K562 (cell line): ENCODE results near the gene LBX1. TPM values are rescaled to one million over a fixed set of nuclear protein-coding genes. Genes with fewer than 3 reads are reported as not detected.

Experiments used
- CREB5 ChIP-seq: fragments of 250-450 bp; sonication (Bioruptor Pico); IDR thresholded peaks from 2 replicates; pipeline ENCODE4 v1.5.0; 2020; ENCODE audit warnings: mild to moderate bottlenecking
- NR0B1 ChIP-seq: fragments of 450-650 bp; IDR thresholded peaks from one replicate; pipeline ENCODE4 v1.6.1; 2018; ENCODE audit warnings: mild to moderate bottlenecking, moderate library complexity; ENCODE audit not compliant: partially characterized antibody
- ZNF217 ChIP-seq: sonication (generic); formaldehyde crosslinking; IDR thresholded peaks from 2 replicates; pipeline ENCODE4 v1.8.0; 2022; ENCODE audit warnings: mild to moderate bottlenecking, missing genetic modification reagents
- ZNF609 ChIP-seq: sonication (generic); formaldehyde crosslinking; IDR thresholded peaks from 2 replicates; pipeline ENCODE4 v1.8.1; 2023; ENCODE audit warnings: missing genetic modification reagents, mild to moderate bottlenecking, borderline replicate concordance
- polyA plus RNA-seq, 8 experiments: library from polyadenylated mRNA; depleted of rRNA in 4 of 8; stranded (reverse) in 5 of 8; unstranded in 3 of 8; fragments of >200 nt; fragmentation: Nextera tagmentation in 2 of 8; fragmentation: Illumina TruSeq in 1 of 8; extraction: Ambion mirVana in 2 of 8; extraction: Trizol in 1 of 8; gene quantifications; 2 replicates each; pipeline versions ENCODE4 v1.2.1 to v1.2.3, GENCODE V29; 2011 to 2014; ENCODE audit warnings: inconsistent platforms in 1 of 8, missing spikeins in 1 of 8
- total RNA-seq, 7 experiments: library from RNA; depleted of rRNA in 6 of 7; stranded (reverse); fragments of >200 nt in 6 of 7; fragmentation: Illumina TruSeq in 2 of 7; extraction: Trizol in 2 of 7; gene quantifications; 2 replicates each; pipeline versions ENCODE4 v1.2.1 to v1.2.3, GENCODE V29; 2011 to 2021; ENCODE audit warnings: low replicate concordance in 1 of 7

The LBX1 gene
- total and polyA plus RNA-seq, 9 of the 15 experiments (the other 6 are each of a cell fraction or from before 2014, with no cell fraction given), result not detected

GRCh38 chr10:101221963-101222531, 7.2 kb downstream of the LBX1 start (continued):
- TF ChIP-seq ZNF609 (CRISPR knock-in tag) (no peak), ZNF217 (CRISPR knock-in tag) (no peak), CREB5 (CRISPR knock-in tag) (no peak), NR0B1 (no peak)
